ENCODE data around the gene TERC. TPM values are rescaled to one million over a fixed set of nuclear protein-coding genes. Genes with fewer than 3 reads are reported as not detected.
"Not testable (repeated sequence)": the region's sequence is repeated elsewhere in the genome, so short reads cannot be mapped to it uniquely, and the experiment has no call there.

The TERC gene
- total RNA-seq, 1 experiment from 2014 or later: 47.0 TPM

DNA sequence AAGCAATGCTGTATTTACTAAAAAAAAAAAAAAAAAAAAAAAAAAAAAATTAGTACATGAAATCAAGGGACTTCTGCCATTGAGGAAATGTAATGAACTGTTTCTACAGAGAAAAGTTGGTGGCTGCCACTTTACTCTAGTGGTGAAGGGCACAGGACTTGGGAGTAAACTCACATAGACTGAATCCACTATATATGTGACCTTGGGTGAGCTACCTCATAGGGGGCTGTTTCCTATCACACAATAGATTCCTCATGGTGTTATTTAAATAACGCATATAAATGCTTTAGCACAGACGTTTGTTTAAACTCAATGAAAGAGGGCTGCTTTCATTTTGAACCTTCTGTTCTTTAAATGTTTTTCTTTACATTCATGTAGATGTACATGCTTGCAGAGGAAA, 25.8 kb downstream of the TERC start (continued):
- no peak for TF ChIP-seq EGR1 (IDR thresholded peaks at IDR 0.05; ENCODE audit: low read depth)
- TF ChIP-seq SRF (IDR thresholded peaks at IDR 0.05; ENCODE audit: low read depth): no peak
- no peak for TF ChIP-seq ELF1 (IDR thresholded peaks at IDR 0.05; ENCODE audit: borderline replicate concordance, low read depth)
- no peak for TF ChIP-seq YY1 (IDR thresholded peaks at IDR 0.05; ENCODE audit: extremely low read depth, insufficient replicate concordance, low read depth, low read length)
- no peak for TF ChIP-seq SP1 (IDR thresholded peaks at IDR 0.05; ENCODE audit: low read depth)

DNA sequence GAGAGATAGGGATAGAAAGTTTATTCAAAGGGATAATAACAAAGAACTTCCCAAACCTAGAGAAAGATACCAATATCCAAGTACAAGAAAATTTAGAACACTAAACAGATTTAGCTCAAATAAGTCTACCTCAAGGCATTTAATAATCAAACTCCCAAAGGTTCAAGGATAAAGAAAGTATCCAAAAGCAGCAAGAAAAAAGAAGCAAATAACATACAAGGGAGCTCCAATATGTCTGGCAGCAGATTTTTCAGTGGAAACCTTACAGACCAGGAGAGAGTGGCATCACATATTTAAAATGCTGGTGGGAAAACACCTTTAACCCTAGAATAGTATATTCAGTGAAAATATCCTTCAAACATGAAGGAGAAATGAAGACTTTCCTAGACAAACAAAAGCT, 33.0 kb downstream of the TERC start:
- H3K27ac ChIP-seq (ENCODE audit: low read depth, low read length); H3K4me1 ChIP-seq (ENCODE audit: control insufficient read depth in 1 of 2, insufficient read depth in 2 of 2, low read length in 2 of 2); POLR2A ChIA-PET; H3K27me3 ChIP-seq (ENCODE audit: insufficient read depth, low read length); H3K4me3 ChIP-seq (replicated peaks in 1 of 2; ENCODE audit: low read depth in 1 of 2, low read length in 2 of 2); ATAC-seq; CTCF ChIA-PET; H3K9ac ChIP-seq (ENCODE audit: low read length); H4K20me1 ChIP-seq (ENCODE audit: insufficient read depth); H3K4me2 ChIP-seq (ENCODE audit: low read length); H3K36me3 ChIP-seq (ENCODE audit: control insufficient read depth in 1 of 2, insufficient read depth in 2 of 2, low read length in 2 of 2); H3K79me2 ChIP-seq (ENCODE audit: insufficient read depth, low read length); intact Hi-C loops (cut with micrococcal nuclease); BruUV-seq (replicated peaks); DNase-seq (ENCODE audit: low read depth, low spot score); RAD21 ChIA-PET (ENCODE audit: low non-redundant PET in 1 of 2, low total read pairs in 2 of 2, uncharacterized antibody in 2 of 2, unreplicated experiment in 2 of 2); H2AFZ ChIP-seq (ENCODE audit: low read depth, low read length, poor library complexity, severe bottlenecking); H3K9me2 ChIP-seq (ENCODE audit: insufficient read depth); H3K9me3 ChIP-seq (ENCODE audit: control insufficient read depth in 1 of 2, insufficient read depth in 1 of 2, low read depth in 1 of 2, low read length in 2 of 2): not testable (repeated sequence)

DNA sequence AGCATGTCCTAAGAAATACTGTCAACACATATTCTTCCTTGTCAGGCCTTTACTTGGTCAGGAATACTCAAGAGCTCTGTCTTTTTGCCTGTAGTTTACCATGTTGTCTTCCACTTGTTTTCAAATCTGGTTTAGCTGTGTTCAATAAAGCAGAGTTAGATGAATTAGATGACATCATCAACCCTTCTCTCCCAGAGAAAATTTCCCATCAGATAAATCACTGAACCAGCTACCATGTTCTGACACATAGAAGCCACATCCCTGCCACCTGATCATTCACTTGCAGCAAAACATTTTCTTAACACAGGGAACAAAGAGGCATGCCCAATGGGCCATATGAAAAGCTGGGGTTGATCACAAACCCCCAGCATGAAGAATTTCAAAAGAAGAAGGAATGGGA, 42.1 kb downstream of the TERC start:
- Histone ChIP-seq H3K79me2 (ENCODE audit: insufficient read depth, low read length) (no peaks in the 10 kb centered on the region), H3K4me1 (ENCODE audit: control insufficient read depth in 1 of 2, insufficient read depth in 2 of 2, low read length in 2 of 2) (no peaks in the 10 kb centered on the region), H3K9ac (ENCODE audit: low read length) (no peak overlapping the region), H3K36me3 (ENCODE audit: control insufficient read depth in 1 of 2, insufficient read depth in 2 of 2, low read length in 2 of 2) (no peaks in the 10 kb centered on the region), H3K27ac (ENCODE audit: low read depth, low read length) (no peak overlapping the region), H4K20me1 (ENCODE audit: insufficient read depth) (no peaks in the 10 kb centered on the region), H3K9me3 (ENCODE audit: control insufficient read depth in 1 of 2, insufficient read depth in 1 of 2, low read depth in 1 of 2, low read length in 2 of 2) (no peaks in the 10 kb centered on the region), H3K4me2 (ENCODE audit: low read length) (no peak overlapping the region), H3K9me2 (ENCODE audit: insufficient read depth) (no peaks in the 10 kb centered on the region), H3K27me3 (ENCODE audit: insufficient read depth, low read length) (no peaks in the 10 kb centered on the region), H2AFZ (ENCODE audit: low read depth, low read length, poor library complexity, severe bottlenecking) (no peak overlapping the region), H3K4me3 (replicated peaks in 1 of 2; ENCODE audit: low read depth in 1 of 2, low read length in 2 of 2) (no peak overlapping the region)
- DNase-seq (ENCODE audit: low read depth, low spot score) (no peak), ATAC-seq (no peak)
- BruUV-seq (replicated peaks): no TSS peak
- no peak for TF ChIP-seq EZH2phosphoT487 (IDR thresholded peaks at IDR 0.05; ENCODE audit: borderline replicate concordance)
- POLR2A ChIA-PET: no interaction called here
- intact Hi-C loops (cut with micrococcal nuclease): no loop called here
- CTCF ChIA-PET: no interaction called here
- RAD21 ChIA-PET (ENCODE audit: low non-redundant PET in 1 of 2, low total read pairs in 2 of 2, uncharacterized antibody in 2 of 2, unreplicated experiment in 2 of 2): no interaction called here

DNA sequence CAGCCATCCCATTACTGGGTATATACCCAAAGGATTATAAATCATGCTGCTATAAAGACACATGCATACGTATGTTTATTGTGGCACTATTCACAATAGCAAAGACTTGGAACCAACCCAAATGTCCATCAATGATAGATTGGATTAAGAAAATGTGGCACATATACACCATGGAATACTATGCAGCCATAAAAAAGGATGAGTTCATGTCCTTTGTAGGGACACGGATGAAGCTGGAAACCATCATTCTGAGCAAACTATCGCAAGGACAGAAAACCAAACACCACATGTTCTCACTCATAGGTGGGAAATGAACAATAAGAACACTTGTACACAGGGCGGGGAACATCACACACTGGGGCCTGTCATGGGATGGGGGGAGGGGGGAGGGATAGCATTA, 46.4 kb downstream of the TERC start:
- CTCF ChIA-PET; H2AFZ ChIP-seq (ENCODE audit: low read depth, low read length, poor library complexity, severe bottlenecking); POLR2A ChIA-PET: not testable (repeated sequence)

More for the DNA sequence above, 46.4 kb downstream of the TERC start:
- RAD21 ChIA-PET (ENCODE audit: low non-redundant PET in 1 of 2, low total read pairs in 2 of 2, uncharacterized antibody in 2 of 2, unreplicated experiment in 2 of 2); ATAC-seq; H3K4me3 ChIP-seq (replicated peaks in 1 of 2; ENCODE audit: low read depth in 1 of 2, low read length in 2 of 2); intact Hi-C loops (cut with micrococcal nuclease); H3K4me1 ChIP-seq (ENCODE audit: control insufficient read depth in 1 of 2, insufficient read depth in 2 of 2, low read length in 2 of 2); H3K79me2 ChIP-seq (ENCODE audit: insufficient read depth, low read length); H3K9me2 ChIP-seq (ENCODE audit: insufficient read depth); DNase-seq (ENCODE audit: low read depth, low spot score); H4K20me1 ChIP-seq (ENCODE audit: insufficient read depth); H3K9me3 ChIP-seq (ENCODE audit: control insufficient read depth in 1 of 2, insufficient read depth in 1 of 2, low read depth in 1 of 2, low read length in 2 of 2); H3K27ac ChIP-seq (ENCODE audit: low read depth, low read length); H3K27me3 ChIP-seq (ENCODE audit: insufficient read depth, low read length); H3K4me2 ChIP-seq (ENCODE audit: low read length); H3K36me3 ChIP-seq (ENCODE audit: control insufficient read depth in 1 of 2, insufficient read depth in 2 of 2, low read length in 2 of 2); BruUV-seq (replicated peaks); H3K9ac ChIP-seq (ENCODE audit: low read length): not testable (repeated sequence)
